Measurements from ENCODE around the gene FAM25C. TPM values are rescaled to one million over a fixed set of nuclear protein-coding genes. Genes with fewer than 3 reads are reported as not detected.

FAM25C gene
- total RNA-seq, 1 experiment from 2014 or later, result not detected

Other genes with a start within 250 kb of the FAM25C start
- gene SYT15B, start 236.2 kb downstream of the FAM25C start, total RNA-seq (2021), result 0.18 to 0.32 TPM (median 0.28 TPM) in 3 replicates
- gene NPY4R2, start 81.1 kb downstream of the FAM25C start, total RNA-seq (2021), result not detected in 3 replicates

Measured in WTC11 (cell line).